SK-N-SH treated with all-trans-retinoic acid at 6 μM for 48 hours (cell line): ENCODE results near the gene SERPING1.

Experiments
- ATAC-seq: fragments of 200-7000 bp; cut with Tn5 transposase; 3 replicates; pipeline ENCODE4 v1.9.1; 2020; ENCODE audit warnings: mild to moderate bottlenecking, moderate library complexity
- ARNTL ChIP-seq: fragments of 450-650 bp; formaldehyde crosslinking; IDR thresholded peaks from 2 replicates; pipeline ENCODE4 v1.5.0; 2020; ENCODE audit warnings: low read depth, mild to moderate bottlenecking, moderate library complexity, borderline replicate concordance
- BACH2 ChIP-seq: fragments of 250-450 bp; sonication (Bioruptor Pico); IDR thresholded peaks from 2 replicates; pipeline ENCODE4 v1.9.0; 2021; ENCODE audit warnings: mild to moderate bottlenecking, borderline replicate concordance
- CSDC2 ChIP-seq: fragments of 250-450 bp; sonication (Bioruptor Pico); IDR thresholded peaks from 2 replicates; pipeline ENCODE4 v1.5.0; 2020; ENCODE audit warnings: mild to moderate bottlenecking, moderate library complexity
- ESRRG ChIP-seq: fragments of 250-450 bp; sonication (Bioruptor Pico); IDR thresholded peaks from 2 replicates; pipeline ENCODE4 v1.6.1; 2021; ENCODE audit warnings: mild to moderate bottlenecking
- ISL1 ChIP-seq: fragments of 250-450 bp; sonication (Bioruptor Pico); IDR thresholded peaks from 2 replicates; pipeline ENCODE4 v2.1.2; 2022; ENCODE audit warnings: mild to moderate bottlenecking, moderate library complexity
- PPARA ChIP-seq: fragments of 250-450 bp; sonication (Bioruptor Pico); IDR thresholded peaks from 2 replicates; pipeline ENCODE4 v1.5.0; 2020; ENCODE audit warnings: mild to moderate bottlenecking, borderline replicate concordance
- RARB ChIP-seq: fragments of 250-450 bp; sonication (Bioruptor Pico); IDR thresholded peaks from 2 replicates; pipeline ENCODE4 v1.8.0; 2021; ENCODE audit warnings: mild to moderate bottlenecking, moderate library complexity
- TCF4 ChIP-seq: fragments of 250-450 bp; sonication (Bioruptor Pico); IDR thresholded peaks from 2 replicates; pipeline ENCODE4 v1.8.0; 2021; ENCODE audit warnings: mild to moderate bottlenecking, moderate library complexity, borderline replicate concordance
- ZC3H10 ChIP-seq: fragments of 250-450 bp; sonication (Bioruptor Pico); IDR thresholded peaks from 2 replicates; pipeline ENCODE4 v1.5.1; 2021; ENCODE audit warnings: mild to moderate bottlenecking, moderate library complexity
- ZFP3 ChIP-seq: fragments of 250-450 bp; sonication (Bioruptor Pico); IDR thresholded peaks from 2 replicates; pipeline ENCODE4 v1.5.0; 2020; ENCODE audit warnings: mild to moderate bottlenecking, moderate library complexity
- ZFP30 ChIP-seq: fragments of 450-650 bp; formaldehyde crosslinking; IDR thresholded peaks from 2 replicates; pipeline ENCODE4 v1.5.0; 2022; ENCODE audit warnings: mild to moderate bottlenecking, moderate library complexity
- ZNF565 ChIP-seq: fragments of 450-650 bp; formaldehyde crosslinking; conservative IDR thresholded peaks from 2 replicates; pipeline ENCODE4 v1.5.0; 2020; ENCODE audit warnings: low read depth, mild to moderate bottlenecking, moderate library complexity
- ZNF70 ChIP-seq: fragments of 450-650 bp; formaldehyde crosslinking; IDR thresholded peaks from 2 replicates; pipeline ENCODE4 v1.5.0; 2020; ENCODE audit warnings: mild to moderate bottlenecking, moderate library complexity
- ZNF8 ChIP-seq: fragments of 450-650 bp; formaldehyde crosslinking; IDR thresholded peaks from 2 replicates; pipeline ENCODE4 v1.5.0; 2020; ENCODE audit warnings: mild to moderate bottlenecking, moderate library complexity
- TF ChIP-seq, protein P1 (sequence below): fragments of 250-450 bp; sonication (Bioruptor Pico); IDR thresholded peaks from 2 replicates; pipeline ENCODE4 v1.8.0; 2021; ENCODE audit warnings: low read depth, mild to moderate bottlenecking, moderate library complexity, borderline replicate concordance
- TF ChIP-seq, protein P2 (sequence below): fragments of 250-450 bp; sonication (Bioruptor Pico); IDR thresholded peaks from 2 replicates; pipeline ENCODE4 v1.5.0; 2020; ENCODE audit warnings: mild to moderate bottlenecking, moderate library complexity
- TF ChIP-seq, protein P3 (sequence below): fragments of 250-450 bp; sonication (Bioruptor Pico); IDR thresholded peaks from 2 replicates; pipeline ENCODE4 v1.5.1; 2020; ENCODE audit warnings: low read depth, mild to moderate bottlenecking, moderate library complexity
- TF ChIP-seq, protein P4 (sequence below): fragments of 250-450 bp; sonication (Bioruptor Pico); IDR thresholded peaks from 2 replicates; pipeline ENCODE4 v1.8.0; 2020; ENCODE audit warnings: mild to moderate bottlenecking, moderate library complexity, borderline replicate concordance
- TF ChIP-seq, protein P5 (sequence below): fragments of 250-450 bp; sonication (Bioruptor Pico); IDR thresholded peaks from 2 replicates; pipeline ENCODE4 v1.5.1; 2021; ENCODE audit warnings: mild to moderate bottlenecking, moderate library complexity

The SERPING1 gene

DNA sequence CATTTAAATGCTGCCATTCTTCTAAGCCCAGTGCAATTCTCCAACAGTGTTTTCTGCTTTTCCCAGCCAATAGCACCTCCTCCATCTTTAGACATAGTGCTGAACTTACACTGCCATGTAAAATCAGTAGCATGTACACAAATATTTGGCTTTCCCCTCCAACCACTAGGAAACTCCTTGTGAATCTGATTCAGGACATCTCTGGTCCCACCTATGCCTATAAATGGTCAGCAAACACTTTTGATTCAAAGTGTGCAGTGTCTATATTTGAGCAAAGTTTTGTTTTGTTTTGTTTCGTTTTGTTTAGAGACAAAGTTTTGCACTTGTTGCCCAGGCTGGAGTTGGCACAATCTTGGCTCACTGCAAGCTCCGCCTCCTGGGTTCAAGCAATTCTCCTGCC is 27.4 kb downstream of the SERPING1 start (continued):
- TF ChIP-seq, protein P1, sequence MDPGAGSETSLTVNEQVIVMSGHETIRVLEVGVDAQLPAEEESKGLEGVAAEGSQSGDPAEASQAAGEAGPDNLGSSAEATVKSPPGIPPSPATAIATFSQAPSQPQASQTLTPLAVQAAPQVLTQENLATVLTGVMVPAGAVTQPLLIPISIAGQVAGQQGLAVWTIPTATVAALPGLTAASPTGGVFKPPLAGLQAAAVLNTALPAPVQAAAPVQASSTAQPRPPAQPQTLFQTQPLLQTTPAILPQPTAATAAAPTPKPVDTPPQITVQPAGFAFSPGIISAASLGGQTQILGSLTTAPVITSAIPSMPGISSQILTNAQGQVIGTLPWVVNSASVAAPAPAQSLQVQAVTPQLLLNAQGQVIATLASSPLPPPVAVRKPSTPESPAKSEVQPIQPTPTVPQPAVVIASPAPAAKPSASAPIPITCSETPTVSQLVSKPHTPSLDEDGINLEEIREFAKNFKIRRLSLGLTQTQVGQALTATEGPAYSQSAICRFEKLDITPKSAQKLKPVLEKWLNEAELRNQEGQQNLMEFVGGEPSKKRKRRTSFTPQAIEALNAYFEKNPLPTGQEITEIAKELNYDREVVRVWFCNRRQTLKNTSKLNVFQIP (CRISPR knock-in tag): no peak
- no peak for TF ChIP-seq ZFP3 (CRISPR knock-in tag)
- TF ChIP-seq ZC3H10 (CRISPR knock-in tag): no peak
- TF ChIP-seq ZNF8 (CRISPR knock-in tag): no peak

DNA sequence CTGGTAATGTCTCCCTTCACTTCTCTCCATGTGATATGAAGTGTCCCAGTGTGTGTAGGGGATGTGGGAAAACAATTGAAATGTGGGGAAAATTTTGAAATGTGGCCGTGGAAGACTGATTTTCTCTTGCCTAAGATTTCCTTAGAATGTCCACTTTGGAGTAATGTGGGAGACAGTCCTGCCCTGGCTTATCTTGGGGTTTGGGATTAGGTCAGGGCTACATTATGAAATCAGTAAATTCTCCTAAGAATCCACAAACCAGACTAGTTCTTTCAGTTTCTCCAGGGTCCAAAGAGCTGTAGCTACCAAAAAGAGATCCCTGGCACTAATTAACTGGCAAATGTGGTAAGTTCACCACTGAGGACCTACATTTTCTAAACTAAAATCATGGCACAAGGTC is 29.4 kb downstream of the SERPING1 start:
- TF ChIP-seq ZFP3 (CRISPR knock-in tag) (no peak), RARB (CRISPR knock-in tag) (no peak), ISL1 (no peak)
- TF ChIP-seq, protein P2, sequence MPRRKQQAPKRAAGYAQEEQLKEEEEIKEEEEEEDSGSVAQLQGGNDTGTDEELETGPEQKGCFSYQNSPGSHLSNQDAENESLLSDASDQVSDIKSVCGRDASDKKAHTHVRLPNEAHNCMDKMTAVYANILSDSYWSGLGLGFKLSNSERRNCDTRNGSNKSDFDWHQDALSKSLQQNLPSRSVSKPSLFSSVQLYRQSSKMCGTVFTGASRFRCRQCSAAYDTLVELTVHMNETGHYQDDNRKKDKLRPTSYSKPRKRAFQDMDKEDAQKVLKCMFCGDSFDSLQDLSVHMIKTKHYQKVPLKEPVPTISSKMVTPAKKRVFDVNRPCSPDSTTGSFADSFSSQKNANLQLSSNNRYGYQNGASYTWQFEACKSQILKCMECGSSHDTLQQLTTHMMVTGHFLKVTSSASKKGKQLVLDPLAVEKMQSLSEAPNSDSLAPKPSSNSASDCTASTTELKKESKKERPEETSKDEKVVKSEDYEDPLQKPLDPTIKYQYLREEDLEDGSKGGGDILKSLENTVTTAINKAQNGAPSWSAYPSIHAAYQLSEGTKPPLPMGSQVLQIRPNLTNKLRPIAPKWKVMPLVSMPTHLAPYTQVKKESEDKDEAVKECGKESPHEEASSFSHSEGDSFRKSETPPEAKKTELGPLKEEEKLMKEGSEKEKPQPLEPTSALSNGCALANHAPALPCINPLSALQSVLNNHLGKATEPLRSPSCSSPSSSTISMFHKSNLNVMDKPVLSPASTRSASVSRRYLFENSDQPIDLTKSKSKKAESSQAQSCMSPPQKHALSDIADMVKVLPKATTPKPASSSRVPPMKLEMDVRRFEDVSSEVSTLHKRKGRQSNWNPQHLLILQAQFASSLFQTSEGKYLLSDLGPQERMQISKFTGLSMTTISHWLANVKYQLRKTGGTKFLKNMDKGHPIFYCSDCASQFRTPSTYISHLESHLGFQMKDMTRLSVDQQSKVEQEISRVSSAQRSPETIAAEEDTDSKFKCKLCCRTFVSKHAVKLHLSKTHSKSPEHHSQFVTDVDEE (CRISPR knock-in tag): no peak
- TF ChIP-seq, protein P3, sequence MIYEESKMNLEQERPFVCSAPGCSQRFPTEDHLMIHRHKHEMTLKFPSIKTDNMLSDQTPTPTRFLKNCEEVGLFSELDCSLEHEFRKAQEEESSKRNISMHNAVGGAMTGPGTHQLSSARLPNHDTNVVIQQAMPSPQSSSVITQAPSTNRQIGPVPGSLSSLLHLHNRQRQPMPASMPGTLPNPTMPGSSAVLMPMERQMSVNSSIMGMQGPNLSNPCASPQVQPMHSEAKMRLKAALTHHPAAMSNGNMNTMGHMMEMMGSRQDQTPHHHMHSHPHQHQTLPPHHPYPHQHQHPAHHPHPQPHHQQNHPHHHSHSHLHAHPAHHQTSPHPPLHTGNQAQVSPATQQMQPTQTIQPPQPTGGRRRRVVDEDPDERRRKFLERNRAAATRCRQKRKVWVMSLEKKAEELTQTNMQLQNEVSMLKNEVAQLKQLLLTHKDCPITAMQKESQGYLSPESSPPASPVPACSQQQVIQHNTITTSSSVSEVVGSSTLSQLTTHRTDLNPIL: no peak
- TF ChIP-seq, protein P1 (CRISPR knock-in tag): no peak
- TF ChIP-seq, protein P4, sequence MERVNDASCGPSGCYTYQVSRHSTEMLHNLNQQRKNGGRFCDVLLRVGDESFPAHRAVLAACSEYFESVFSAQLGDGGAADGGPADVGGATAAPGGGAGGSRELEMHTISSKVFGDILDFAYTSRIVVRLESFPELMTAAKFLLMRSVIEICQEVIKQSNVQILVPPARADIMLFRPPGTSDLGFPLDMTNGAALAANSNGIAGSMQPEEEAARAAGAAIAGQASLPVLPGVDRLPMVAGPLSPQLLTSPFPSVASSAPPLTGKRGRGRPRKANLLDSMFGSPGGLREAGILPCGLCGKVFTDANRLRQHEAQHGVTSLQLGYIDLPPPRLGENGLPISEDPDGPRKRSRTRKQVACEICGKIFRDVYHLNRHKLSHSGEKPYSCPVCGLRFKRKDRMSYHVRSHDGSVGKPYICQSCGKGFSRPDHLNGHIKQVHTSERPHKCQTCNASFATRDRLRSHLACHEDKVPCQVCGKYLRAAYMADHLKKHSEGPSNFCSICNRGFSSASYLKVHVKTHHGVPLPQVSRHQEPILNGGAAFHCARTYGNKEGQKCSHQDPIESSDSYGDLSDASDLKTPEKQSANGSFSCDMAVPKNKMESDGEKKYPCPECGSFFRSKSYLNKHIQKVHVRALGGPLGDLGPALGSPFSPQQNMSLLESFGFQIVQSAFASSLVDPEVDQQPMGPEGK (CRISPR knock-in tag): no peak
- TF ChIP-seq, all 23 proteins: peak for 0
- ATAC-seq: no peak

DNA sequence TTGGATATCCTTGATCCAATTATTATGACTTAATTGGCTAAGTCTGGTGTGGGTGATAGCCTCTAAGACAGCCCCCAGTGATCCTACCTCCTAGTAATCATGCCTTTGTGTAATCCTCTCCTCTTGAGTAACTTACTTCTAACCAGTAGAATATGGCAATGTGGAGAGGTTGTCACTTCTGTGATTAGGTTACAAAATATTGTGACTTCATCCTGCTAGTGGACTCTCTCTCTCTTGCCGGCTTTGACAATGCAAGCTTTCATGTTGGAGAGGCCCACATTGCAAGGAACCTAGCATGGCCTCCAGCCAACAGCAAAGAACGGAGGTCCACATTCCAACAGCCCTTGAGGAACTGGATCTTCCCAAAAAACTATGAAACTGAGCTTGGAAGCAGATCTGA is 32.7 kb downstream of the SERPING1 start:
- no peak for ATAC-seq
- TF ChIP-seq ZFP3 (CRISPR knock-in tag) (no peak), ARNTL (CRISPR knock-in tag) (no peak), PPARA (CRISPR knock-in tag) (no peak), ZNF565 (no peak), ESRRG (CRISPR knock-in tag) (no peak), ZFP30 (CRISPR knock-in tag) (no peak), BACH2 (no peak), ZC3H10 (CRISPR knock-in tag) (no peak), ZNF70 (no peak), TCF4 (no peak), RARB (CRISPR knock-in tag) (no peak), ZNF8 (CRISPR knock-in tag) (no peak), CSDC2 (CRISPR knock-in tag) (no peak)
- TF ChIP-seq, protein P3: no peak
- TF ChIP-seq, protein P2 (CRISPR knock-in tag): no peak
- TF ChIP-seq, protein P1 (CRISPR knock-in tag): no peak
- TF ChIP-seq, protein P5, sequence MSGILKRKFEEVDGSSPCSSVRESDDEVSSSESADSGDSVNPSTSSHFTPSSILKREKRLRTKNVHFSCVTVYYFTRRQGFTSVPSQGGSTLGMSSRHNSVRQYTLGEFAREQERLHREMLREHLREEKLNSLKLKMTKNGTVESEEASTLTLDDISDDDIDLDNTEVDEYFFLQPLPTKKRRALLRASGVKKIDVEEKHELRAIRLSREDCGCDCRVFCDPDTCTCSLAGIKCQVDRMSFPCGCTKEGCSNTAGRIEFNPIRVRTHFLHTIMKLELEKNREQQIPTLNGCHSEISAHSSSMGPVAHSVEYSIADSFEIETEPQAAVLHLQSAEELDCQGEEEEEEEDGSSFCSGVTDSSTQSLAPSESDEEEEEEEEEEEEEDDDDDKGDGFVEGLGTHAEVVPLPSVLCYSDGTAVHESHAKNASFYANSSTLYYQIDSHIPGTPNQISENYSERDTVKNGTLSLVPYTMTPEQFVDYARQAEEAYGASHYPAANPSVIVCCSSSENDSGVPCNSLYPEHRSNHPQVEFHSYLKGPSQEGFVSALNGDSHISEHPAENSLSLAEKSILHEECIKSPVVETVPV (CRISPR knock-in tag): no peak
